HG03039 (cell line): ENCODE results near the gene ITGAX.
"Not testable (repeated sequence)": the region's sequence is repeated elsewhere in the genome, so short reads cannot be mapped to it uniquely, and the experiment has no call there.

Source experiments
- ATAC-seq: cut with Tn5 transposase; IDR thresholded peaks from one replicate; pipeline ENCODE4 v1.9.1; 2021; ENCODE audit warnings: mild to moderate bottlenecking, moderate library complexity; ENCODE audit not compliant: unreplicated experiment

Gene ITGAX

DNA sequence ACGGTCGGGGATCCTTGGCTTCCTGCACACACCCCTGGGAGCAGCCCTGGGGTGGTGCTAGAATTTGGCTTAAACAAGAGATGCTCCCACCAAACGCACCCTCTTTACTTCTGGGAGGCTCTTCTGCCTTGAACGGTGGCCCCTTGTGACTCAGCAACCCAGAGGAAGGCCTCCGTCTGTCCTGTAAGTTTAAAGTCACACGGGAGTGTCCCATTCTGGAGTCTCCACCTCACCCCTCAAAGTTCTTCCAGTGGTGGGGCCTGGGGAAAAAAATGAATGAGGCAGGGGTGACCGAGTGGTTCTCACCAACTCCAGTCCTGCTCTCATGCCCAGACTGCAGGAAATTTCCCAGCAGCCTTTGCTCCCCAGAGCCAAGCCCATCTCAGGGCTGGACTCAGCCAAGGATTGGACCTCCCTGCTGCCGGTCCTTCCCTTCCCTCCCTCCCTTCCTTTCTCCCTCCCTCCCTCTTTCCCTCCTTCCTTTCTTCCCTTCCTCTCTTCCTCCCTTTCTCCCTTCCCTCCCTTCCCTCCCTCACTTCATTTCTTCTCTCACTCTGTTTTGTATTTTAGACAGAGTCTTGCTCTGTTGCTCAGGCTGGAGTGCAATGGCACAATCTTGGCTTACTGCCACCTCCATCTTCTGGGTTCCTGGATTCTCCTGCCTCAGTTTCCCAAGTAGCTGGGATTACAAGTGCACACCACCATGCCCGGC is 49.5 kb downstream of the ITGAX start:
- ATAC-seq = no peak

DNA sequence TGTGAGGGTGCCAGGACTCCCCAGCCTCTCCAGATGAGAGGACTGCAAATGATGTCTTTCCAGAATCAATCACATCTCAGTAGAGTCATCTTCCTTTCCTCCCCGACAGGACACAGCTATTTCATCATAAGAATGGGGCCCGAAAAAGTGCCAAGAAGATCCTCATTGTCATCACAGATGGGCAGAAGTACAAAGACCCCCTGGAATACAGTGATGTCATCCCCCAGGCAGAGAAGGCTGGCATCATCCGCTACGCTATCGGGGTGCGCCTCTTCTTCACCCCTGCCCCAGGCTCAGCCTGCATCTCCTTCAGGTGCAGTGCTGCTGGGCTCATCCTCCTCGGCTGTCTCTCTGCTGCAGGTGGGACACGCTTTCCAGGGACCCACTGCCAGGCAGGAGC is 52.4 kb downstream of the ITGAX start:
- no peak for ATAC-seq

DNA sequence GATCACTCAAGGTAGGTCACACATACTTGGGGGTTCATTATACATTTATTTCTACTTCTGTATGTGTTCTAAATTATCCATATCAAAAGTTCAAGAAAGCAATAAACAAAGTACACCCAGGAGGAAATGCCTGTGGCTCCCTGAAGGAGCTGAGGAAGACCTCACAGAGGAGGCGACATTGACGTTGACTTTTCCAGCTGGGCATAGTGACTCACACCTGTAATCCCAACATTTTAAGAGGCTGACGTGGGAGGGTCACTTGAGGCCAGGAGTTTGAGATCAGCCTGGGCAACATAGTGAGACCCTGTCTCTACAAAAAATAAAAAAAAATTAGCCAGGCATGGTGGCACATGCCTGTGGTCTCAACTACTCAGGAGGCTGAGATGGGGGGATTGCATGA is 54.5 kb downstream of the ITGAX start:
- ATAC-seq = no peak

DNA sequence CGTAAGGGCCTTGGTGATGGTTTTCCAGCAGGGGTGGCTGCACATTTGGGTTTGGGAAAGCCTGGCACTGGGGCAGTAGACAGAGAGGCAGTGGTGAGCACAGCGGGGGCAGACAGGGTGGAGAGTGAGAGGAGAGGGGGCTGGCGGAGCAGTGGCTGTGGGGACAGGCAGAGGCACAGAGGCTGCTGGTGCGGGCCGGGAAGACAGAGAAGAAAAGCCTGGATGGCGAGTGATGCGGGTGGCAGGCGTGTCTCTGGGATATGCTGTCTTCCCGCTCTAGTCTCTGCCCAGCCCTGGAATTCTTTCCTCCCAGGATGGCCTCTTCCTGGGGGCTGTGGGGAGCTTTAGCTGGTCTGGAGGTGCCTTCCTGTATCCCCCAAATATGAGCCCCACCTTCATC is 55.1 kb downstream of the ITGAX start:
- ATAC-seq = no peak

DNA sequence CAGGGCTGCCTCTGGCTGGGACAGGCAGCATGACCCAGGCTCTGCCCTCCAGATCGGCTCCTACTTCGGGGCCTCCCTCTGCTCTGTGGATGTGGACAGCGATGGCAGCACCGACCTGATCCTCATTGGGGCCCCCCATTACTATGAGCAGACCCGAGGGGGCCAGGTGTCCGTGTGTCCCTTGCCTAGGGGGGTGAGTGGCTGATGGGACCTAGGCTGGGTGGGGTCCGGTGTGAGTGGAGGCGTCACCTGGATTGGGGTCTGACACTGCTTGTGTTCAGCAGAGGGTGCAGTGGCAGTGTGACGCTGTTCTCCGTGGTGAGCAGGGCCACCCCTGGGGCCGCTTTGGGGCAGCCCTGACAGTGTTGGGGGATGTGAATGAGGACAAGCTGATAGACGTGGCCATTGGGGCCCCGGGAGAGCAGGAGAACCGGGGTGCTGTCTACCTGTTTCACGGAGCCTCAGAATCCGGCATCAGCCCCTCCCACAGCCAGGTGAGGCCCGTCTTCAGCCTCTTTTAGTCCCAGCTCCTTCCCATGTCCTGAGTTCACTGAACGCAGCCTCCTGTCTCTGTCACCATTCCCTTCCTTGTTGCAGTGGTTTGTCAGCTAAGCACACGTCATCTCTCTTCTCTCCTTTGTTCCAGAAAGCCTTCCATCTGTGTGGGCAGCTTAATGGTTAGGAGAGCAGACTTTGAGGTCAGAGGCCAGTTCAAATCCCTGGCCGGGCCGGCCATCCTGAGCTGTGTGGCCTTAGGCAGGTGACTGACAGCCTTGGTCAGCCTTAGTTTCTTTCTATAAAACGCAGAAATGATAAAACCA is 56.3 kb downstream of the ITGAX start:
- ATAC-seq = no peak

DNA sequence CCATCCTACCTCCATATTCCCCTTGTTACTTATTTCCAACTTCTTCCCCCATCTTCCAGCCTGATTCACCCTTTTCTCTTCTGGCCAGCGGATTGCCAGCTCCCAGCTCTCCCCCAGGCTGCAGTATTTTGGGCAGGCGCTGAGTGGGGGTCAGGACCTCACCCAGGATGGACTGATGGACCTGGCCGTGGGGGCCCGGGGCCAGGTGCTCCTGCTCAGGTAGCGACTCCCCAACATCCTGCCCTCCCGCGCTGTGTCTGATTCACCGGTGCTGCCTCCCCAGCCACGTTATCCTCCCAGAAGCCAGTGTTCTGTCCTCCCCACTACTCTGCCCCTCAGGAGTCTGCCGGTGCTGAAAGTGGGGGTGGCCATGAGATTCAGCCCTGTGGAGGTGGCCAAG is 57.8 kb downstream of the ITGAX start:
- no peak for ATAC-seq

DNA sequence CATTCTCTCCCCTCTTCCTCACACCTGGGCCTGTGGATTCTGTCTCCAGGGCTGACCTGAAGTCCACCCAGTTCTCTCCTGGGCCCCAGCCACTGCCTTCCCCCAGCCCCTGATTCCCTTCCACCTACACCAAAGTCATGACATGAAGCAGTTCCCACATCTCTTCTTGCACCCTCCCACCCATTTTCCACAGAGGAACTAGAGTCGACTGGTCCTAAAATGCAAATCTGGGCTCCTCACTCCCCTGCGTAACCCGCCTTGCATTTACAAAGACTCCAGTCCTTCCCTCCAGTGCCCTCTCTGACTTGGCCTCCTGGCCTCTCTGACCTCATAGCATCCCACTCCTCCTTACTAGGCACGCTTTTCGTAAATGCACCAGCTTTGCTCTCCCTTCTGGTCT is 58.4 kb downstream of the ITGAX start:
- ATAC-seq = no peak

DNA sequence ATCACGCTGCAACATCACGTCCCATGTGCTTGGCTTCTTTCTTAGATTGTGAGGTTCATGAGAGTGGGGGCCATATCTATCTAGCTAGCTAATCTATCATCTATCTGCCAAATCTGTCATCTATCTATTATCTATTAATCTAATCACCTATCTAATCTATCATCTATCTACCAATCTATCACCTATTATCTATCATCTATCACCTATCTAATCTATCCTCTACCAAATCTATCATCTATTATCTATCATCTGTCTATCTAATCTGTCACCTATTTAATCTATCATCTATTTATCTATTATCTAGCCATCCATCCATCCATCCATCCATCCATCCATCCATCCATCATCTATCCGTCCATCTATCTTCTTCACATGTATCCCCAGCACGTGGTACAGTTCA is 59.0 kb downstream of the ITGAX start:
- ATAC-seq = no peak

DNA sequence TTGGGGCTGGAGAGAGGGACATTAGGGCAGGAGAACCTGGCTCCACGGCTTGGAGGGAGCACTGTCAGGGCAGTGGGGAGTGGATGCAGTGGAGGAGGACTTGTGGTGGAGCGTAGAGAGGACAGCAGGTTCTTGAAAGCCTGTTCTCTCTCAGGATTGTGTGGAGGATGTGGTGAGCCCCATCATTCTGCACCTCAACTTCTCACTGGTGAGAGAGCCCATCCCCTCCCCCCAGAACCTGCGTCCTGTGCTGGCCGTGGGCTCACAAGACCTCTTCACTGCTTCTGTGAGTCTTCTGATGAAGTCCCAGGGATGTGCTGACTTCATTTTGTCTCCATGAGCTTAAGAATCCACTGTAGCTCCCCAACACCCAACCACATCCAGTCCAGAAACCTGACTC is 59.7 kb downstream of the ITGAX start:
- no peak for ATAC-seq

DNA sequence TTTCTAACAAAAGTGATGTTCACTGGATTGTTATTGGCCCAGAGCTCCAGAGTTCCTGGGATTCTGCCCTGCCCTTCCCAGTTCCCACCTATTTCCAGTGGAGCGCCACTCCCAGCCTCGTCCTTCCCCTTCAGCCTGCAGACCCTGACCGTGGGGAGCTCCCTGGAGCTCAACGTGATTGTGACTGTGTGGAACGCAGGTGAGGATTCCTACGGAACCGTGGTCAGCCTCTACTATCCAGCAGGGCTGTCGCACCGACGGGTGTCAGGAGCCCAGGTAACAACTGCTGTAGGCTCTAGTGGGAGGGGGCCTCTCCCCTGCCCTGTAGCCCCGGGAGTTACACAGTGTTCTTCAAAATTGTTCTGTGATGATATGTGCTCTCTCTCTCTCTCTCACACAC is 61.4 kb downstream of the ITGAX start:
- no peak for ATAC-seq

DNA sequence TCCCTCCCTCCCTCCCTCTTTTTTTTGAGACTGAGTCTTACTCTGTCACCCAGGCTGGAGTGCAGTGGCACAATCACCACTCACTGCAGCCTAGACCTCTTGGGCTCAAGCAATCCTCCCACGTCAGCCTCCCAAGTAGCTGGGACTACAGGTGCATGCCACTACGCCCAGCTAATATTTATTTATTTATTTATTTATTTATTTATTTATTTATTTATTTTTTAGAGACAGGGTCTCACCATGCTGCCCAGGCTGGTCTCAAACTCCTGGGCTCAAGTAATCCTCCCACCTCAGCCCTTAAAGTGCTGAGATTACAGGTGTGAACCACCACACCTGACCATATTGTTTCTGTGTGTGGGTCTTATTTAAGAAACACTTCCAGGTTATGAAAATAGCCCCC is 62.1 kb downstream of the ITGAX start:
- ATAC-seq = not testable (repeated sequence)

DNA sequence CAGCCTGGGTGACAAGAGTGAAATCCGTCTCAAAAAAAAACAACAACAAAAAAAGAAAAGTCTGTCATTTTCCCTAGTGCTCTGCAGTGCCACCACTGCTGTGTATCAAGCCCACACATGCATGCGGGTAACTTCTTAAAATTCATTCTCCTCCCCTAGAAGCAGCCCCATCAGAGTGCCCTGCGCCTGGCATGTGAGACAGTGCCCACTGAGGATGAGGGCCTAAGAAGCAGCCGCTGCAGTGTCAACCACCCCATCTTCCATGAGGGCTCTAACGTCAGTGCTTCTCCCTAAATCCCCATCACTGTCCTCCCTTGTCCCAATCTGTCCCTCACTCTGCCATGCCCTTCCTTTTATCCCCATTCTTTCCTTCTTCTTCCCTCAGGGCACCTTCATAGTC is 62.9 kb downstream of the ITGAX start:
- no peak for ATAC-seq

DNA sequence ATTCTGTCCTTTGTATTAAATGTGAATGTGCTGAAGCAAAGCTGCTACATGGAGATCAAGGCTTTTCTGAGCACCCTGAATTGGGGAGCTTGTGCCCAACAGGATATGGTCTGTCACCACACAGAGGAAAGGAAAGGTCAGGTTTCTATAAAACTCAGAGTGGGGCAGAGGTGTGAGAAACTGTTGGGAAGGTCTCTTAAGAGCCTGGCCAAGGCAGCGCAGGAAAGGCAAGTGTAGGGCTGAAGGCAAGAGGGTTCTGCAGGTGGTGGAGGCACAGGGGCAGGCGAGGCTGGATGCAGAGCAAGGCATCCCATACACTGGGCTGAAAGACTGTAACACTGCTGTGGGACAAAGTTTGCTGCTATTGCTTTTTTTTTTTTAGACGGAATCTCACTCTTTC is 65.1 kb downstream of the ITGAX start:
- no peak for ATAC-seq

DNA sequence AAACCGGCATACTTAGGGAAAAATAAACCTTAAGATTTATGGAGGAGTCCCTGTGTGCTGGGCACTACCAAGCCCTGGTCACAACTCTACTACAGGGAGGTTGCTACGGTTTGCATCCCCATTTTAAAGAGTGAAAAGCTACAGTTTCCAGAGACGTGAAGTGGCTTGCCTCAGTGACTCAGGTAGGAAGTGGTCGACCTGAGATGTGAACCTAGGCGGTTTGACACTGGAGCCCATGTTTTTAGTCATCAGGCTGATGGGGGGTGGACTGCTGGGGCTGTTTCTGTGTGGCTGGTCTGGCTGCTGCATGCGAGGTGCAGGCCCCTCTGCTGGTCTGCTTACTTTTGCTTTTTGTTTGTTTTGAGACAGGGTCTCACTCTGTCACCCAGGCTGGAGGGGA is 66.6 kb downstream of the ITGAX start:
- ATAC-seq = no peak

DNA sequence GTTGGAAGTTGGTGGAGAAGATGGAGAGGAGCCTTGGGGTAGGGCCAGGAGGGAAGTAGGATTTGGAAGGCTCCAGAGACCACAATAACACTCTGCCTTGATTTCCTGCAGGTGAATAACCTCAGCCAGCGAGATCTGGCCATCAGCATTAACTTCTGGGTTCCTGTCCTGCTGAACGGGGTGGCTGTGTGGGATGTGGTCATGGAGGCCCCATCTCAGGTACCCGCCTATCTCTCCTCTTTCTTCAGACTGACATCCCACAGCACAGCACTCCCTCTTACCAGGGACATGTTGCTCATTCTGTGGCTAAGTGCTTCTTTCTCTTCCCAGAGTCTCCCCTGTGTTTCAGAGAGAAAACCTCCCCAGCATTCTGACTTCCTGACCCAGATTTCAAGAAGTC is 68.3 kb downstream of the ITGAX start:
- no peak for ATAC-seq

DNA sequence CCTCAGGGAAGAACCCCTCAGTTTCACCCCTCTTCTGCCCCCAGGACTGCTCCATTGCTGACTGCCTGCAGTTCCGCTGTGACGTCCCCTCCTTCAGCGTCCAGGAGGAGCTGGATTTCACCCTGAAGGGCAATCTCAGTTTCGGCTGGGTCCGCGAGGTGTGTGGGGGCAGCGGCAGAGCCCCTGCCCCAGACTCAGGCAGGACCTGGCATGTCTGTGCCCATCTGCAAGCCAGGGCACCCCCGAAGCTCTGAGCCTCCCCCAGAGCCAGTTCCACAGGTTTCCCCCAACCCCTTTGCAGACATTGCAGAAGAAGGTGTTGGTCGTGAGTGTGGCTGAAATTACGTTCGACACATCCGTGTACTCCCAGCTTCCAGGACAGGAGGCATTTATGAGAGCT is 68.8 kb downstream of the ITGAX start:
- ATAC-seq = no peak

DNA sequence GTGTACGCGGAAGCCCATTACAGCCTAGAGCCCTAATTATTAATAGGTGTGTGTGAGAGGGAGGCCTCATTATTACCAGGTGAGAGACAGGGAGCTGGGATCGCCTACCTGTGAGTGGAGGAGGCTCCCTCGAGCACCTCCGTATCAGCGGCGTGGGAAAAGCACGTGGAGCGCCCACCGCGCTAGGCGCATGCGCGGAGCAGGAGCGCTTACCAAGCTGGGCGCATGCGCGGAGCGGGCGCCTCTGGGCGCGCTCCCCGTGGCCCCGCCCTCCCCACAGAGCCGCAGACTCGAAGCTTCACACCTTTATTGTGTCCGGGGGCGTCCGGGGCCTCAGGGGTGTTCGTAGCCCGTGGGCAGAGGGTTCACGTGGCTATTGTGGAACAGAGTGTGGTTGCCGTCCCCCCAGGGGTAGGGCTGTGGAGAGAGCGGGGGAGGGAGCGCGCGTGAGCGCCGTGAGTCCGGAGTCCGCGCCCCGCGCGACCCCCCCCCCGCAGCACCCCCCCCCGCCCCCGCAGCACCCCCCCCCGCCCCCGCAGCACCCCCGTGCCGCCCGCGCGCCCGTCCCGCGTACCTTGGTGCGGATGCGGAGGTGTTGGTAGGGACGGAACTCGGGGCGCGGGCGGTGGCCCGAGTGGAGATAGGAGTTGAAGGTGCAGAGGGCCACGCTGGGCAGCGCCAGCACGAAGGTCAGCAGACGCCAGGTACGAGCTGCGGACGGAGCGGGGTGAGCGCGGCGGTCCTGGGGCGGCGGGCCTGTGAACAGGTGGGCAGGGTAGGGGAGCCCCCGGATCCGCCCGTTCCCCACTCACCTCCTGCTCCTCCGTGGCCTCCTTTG is 72.7 kb downstream of the ITGAX start:
- ATAC-seq = no peak

DNA sequence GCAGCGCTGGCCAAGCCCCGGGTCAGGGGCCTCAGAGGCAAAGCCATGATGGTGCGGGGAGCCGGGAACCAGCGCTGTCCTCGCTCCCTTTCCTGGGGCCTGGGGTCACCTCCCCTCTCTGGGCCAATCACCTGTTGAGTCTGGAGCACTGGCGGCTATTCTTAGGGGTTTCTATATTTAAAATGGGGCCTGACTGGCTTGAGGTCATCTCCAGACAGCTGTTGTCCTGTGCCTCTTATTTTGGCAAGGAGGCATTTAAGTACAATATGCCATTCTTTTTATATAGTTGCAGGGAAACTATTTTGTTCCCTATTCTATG is 73.3 kb downstream of the ITGAX start, which contains the start of gene COX6A2:
TSS of gene COX6A2 (minus strand) at position 82 of the 319 bp plus-strand sequence. CDS start at position 47, 35 bp downstream.
- ATAC-seq = no peak

DNA sequence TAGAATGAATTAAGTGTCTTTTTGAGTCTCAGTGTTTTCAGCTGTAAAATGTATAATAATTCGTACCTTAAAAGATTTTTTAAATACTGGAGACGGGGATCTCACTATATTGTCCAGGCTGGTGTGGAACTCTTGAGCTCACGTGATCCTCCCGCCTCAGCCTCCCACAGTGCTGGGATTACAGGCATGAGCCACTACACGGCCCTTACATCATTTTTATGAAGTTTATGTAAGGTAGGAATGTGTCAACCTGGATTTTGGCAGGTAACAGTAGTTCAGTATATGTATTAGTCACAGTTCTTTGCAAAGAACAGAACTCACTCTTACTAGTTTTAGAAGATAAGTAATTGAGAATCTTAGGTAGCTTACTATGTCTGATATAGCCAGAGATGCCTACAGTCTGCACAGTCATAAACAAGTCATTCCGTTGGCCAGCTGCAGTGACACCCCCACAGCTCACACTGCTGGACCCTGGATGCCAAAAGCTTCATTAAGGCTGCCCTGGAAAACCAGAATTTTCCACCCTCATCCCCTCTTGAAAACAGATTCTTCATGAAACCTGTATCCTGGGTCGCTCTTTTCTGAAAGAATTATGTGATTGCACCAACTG is 73.8 kb downstream of the ITGAX start:
- ATAC-seq = no peak

DNA sequence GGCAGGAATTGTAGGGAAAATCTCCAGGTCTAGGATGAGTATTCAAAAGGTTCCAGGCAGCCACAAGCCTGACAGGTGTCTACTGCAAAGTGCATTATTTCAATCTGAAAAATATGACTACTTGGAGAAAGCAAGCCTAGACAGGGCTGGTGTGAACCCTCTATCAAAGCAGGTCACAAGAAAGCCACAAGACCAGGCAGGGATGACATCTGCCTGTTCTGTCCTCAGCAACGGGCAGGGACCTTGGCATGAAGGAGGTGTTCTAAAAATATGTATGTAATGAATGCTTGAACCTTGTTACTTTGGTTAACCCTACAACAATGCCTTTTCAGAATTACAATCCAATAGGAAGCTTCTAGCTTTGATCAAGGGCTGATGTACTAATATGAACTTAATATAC is 74.3 kb downstream of the ITGAX start:
- ATAC-seq = no peak

DNA sequence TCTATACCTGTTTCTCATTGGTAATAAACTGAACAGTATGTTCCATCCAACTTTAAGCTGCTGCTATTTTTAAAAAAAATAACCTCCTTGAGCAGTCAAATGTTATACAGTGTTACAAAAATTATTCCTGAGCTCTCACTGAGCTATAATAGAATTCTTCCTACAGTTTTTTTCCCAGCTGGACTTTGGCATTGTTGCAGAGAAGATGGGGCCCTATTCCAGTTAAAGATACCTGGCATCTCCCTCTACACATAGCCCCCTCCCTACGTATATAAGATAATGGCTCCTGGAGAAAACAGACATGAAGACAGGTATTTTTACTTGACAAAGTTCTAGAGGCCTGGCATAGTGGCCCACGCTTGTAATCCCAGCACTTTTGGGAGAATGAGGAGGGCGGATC is 74.8 kb downstream of the ITGAX start:
- ATAC-seq = no peak
